Testis (tissue), 2 donors: ENCODE data around the gene SEMA3D.

ENCODE experiments used
- CTCF ChIP-seq, 3 experiments: fragments of 450-650 bp in 2 of 3; fragments of 200-600 bp in 1 of 3; sonication (generic) in 1 of 3; IDR thresholded peaks; one replicate each; pipeline ENCODE4 v1.5.1; 2016 to 2019; ENCODE audit warnings: antibody characterized with exemption in 3 of 3, mild to moderate bottlenecking in 2 of 3, moderate library complexity in 1 of 3
- POLR2A ChIP-seq: fragments of 450-650 bp; IDR thresholded peaks from one replicate; pipeline ENCODE4 v1.6.1; 2017; ENCODE audit warnings: antibody characterized with exemption, mild to moderate bottlenecking, moderate library complexity

- TF ChIP-seq CTCF (IDR thresholded peaks at IDR 0.05): no peak
- TF ChIP-seq POLR2A: no peak
Measured at GRCh38 chr7:85103357-85103756, 83.5 kb downstream of the SEMA3D start.
